GM18520 (cell line): Measurements from ENCODE around the gene MED14.

ENCODE experiments used
- ATAC-seq: cut with Tn5 transposase; IDR thresholded peaks from one replicate; pipeline ENCODE4 v1.9.1; 2021; ENCODE audit not compliant: unreplicated experiment

The MED14 gene

GRCh38 chrX:40615976-40616375 lies 119.4 kb downstream of the MED14 start:
- no peak for ATAC-seq

GRCh38 chrX:40612511-40612910 lies 122.8 kb downstream of the MED14 start:
- no peak for ATAC-seq

GRCh38 chrX:40607381-40607780 lies 128.0 kb downstream of the MED14 start:
- no peak for ATAC-seq

GRCh38 chrX:40603446-40603845 lies 131.9 kb downstream of the MED14 start:
- no peak for ATAC-seq
